Neural progenitor cell (in vitro differentiated cells): Measurements from ENCODE around the gene ATP5PB.

ENCODE experiments used
- EZH2 ChIP-seq: fragments of 200-600 bp; sonication (generic); IDR thresholded peaks from 2 replicates; pipeline ENCODE4 v1.6.1; 2017; ENCODE audit warnings: antibody characterized with exemption, mild to moderate bottlenecking, moderate library complexity
- EZH2phosphoT487 ChIP-seq: fragments of 200-600 bp; sonication (generic); IDR thresholded peaks from 2 replicates; pipeline ENCODE4 v1.6.1; 2017; ENCODE audit warnings: antibody characterized with exemption
- TF ChIP-seq, protein P1 (sequence below): fragments of 200-600 bp; sonication (generic); IDR thresholded peaks from 2 replicates; pipeline ENCODE4 v1.5.1; 2017; ENCODE audit warnings: antibody characterized with exemption, mild to moderate bottlenecking

DNA sequence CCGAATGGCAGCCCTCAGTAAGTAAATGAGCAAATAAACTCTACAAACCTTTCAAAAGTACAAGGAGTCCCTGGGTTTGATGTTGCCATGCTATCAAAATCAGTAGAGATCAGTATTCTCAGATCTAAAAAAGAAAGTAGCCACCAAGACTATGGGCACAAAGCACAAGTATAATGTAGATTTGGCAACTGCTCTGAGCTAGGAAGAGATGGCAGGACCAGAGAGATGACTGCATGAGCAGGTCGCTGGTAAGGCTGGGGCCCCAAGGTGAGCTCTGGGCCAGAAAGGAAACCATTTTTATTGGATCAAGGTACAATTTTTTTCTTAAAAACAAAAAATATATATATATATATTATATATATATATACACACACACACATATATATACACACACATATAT lies 57.3 kb downstream of the ATP5PB start:
- TF ChIP-seq, protein P1, sequence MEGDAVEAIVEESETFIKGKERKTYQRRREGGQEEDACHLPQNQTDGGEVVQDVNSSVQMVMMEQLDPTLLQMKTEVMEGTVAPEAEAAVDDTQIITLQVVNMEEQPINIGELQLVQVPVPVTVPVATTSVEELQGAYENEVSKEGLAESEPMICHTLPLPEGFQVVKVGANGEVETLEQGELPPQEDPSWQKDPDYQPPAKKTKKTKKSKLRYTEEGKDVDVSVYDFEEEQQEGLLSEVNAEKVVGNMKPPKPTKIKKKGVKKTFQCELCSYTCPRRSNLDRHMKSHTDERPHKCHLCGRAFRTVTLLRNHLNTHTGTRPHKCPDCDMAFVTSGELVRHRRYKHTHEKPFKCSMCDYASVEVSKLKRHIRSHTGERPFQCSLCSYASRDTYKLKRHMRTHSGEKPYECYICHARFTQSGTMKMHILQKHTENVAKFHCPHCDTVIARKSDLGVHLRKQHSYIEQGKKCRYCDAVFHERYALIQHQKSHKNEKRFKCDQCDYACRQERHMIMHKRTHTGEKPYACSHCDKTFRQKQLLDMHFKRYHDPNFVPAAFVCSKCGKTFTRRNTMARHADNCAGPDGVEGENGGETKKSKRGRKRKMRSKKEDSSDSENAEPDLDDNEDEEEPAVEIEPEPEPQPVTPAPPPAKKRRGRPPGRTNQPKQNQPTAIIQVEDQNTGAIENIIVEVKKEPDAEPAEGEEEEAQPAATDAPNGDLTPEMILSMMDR: no peak
- TF ChIP-seq EZH2: no peak
- TF ChIP-seq EZH2phosphoT487: no peak
